HG03520 (cell line): ENCODE data around the gene PPP1R13B.
A peak's percentile ranks its signal among the peaks of the same experiment; 100 is the strongest.

Source experiments
- ATAC-seq: cut with Tn5 transposase; IDR thresholded peaks from one replicate; pipeline ENCODE4 v1.9.1; 2021; ENCODE audit warnings: mild to moderate bottlenecking, moderate library complexity; ENCODE audit not compliant: unreplicated experiment

The PPP1R13B gene

DNA sequence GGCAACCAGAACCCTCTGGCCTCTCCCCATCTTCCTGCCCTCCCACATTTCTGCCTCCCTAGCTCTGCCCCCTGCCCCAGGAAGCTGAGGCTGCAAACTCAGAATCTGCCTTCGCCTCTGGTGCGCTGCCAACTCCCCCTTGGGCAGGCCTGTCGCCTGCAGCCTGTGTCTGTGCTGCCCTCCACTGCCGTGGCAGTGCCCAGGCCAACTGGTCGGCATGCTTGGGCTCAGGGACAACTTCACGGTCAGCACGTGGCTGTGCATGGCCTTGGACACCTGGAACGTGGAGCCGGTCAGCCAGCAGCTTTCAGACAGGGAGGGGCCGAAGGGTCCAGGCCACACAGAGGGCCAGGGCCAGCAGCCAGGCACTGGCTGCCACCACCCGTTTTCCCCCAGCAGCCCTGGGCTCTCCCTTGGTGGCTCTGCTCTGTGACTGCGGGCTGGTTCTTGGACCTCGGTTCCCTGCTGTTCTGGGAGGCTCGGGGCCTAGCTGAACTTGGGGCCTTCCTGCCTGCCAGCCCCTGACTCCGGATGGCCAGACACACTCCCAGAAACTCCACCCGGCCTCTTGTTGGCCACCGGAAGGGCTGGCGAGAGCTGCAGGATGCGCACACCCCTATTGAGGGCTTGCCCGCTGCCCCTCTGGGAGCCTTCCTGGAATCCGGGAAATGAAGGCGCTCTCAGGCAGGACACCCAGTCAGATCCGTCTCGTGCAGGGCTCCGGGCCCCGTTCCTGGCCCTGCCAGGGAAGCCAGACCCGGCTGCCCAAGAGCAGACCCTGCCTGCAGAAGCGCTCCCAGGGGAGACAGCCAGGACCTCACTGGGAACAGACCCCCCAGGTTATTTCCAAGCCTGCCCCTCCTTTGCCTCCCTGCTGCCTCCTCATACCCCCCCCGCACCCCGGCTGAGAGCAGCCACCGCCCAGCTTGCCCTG lies 34.2 kb upstream of the PPP1R13B start:
- no peak for ATAC-seq

DNA sequence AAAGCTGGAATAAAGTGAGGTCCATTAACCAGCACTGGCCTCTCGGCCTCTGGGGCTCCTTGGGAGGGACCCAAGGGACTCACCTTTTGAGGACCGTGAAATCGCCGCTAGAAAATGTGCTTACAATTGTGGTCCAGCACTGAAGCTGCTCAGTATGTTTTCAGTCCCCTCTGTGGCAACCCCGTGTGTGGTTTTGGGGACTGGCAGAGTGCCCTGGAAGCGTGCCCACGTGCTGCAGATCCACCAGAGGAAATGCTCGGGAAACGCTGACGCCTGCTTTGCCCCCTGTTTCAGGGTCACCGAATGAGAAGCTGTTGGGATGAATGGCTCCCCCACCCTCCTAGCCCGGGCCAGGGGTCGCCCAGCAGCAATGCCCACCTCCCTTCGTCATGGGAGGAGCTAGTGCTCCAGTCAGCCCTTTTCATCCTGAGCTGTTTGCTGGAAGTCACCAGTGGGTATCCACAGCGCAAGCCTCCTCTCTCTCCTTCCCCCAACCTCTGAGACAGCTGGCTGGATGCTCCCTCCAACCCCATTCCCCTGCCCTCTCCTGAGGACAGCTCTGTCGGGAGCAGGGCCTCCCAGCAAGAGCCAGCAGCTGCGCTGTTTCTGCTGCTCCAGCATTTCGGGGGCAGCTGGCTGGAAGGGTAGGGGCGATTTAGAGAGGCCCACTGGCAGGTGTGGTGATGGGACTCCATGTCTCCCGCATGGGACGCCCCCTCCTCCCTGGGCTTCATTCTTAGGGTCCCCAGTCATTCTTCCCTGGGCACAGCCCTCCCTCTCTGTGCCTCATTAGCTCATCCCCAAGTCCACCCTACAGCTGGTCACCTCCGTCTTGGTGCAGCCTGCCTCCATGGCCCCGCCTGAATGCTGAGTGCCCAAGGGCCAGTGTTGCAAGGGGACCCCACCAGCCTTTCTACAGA lies 33.2 kb upstream of the PPP1R13B start:
- ATAC-seq = no peak

DNA sequence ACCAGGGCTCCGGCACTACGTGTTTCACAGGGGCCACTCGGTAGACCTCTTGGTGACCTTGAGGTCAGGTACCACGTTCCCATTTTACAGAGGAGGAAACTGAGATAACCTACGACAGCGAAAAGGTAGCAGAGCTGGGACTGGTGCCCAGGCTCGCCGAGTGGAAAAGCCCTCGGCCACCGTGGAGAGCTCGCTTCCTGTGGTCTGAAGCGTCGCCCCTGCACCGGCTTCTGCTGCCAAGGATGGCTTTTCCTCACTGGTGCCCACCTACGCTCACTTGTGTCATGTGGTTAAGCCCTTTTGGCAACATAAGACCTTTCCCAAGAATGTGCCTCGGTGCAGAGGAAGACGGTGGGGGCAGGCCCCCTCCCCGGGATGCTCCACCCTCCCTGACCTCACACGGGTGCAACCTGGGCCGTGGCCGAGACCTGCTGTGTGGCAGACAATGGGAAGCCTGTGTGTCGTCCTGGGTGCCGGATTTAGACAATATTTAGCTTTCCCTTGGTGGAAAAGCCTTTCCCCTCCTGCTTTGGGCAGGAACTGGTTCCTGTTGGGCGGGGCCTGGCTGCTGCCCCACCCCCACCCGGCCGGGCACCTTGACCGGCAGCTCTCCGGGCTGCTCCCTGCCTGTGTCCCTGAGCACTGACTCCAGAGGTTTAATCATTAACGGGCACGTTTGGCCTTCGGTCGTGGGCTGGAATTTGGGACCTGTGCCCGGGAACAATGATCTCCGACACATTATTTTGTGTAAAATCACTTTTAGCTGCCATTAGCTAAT lies 32.4 kb upstream of the PPP1R13B start:
- ATAC-seq = no peak

DNA sequence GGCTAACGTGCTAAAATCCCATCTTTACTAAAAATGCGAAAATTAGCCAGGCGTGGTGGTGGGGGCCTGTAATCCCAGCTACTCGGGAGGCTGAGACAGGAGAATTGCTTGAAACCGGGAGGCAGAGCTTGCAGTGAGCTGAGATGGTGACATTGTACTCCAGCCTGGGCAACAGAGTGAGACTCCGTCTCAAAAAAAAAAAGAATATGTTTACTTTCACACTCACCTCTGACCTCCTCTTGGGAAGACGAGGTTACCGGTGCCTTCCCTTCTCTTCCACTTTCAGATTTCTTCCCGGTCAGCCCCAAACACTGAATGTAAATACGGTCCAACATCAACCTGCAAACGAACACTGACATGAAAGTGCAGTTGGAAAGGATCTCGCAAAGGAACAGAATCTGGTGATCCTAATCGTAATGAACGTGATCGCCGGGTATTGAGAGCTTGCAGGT lies 31.8 kb upstream of the PPP1R13B start:
- no peak for ATAC-seq

DNA sequence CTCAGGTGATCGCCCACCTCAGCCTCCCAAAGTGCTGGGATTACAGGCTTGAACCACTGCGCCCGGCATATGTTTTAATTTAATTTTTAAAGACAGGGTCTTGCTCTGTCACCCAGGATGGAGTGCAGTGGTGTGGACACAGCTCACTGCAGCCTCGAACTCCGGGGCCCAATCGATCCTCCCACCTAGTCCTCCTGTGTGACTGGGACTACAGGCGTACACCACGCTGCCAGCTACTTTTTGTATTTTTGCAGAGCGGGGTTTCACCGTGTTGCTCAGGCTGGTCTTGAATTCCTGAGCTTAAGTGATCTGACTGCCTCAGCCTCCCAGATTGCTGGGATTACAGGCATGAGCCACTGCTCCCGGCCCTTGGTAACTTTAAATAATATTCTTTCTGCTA lies 30.8 kb upstream of the PPP1R13B start:
- no peak for ATAC-seq

DNA sequence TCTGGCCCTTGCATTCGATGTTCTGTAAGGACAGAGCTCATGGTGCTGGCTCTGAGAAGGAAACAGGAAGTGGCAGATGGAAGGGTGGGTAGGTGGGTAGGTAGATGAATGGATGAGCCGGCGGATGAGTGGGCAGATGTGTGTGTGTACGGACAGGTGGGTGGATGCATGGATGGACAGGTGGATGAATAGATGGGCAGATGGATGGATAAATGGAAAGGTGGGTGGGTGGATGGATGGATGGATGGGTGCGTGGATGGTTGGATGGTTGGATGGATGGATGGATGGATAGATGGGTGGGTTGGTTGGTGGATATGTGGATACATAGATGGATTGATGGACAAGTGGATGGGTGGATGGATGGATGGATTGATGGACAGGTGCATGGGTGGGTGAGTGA lies 27.6 kb upstream of the PPP1R13B start:
- ATAC-seq = no peak

DNA sequence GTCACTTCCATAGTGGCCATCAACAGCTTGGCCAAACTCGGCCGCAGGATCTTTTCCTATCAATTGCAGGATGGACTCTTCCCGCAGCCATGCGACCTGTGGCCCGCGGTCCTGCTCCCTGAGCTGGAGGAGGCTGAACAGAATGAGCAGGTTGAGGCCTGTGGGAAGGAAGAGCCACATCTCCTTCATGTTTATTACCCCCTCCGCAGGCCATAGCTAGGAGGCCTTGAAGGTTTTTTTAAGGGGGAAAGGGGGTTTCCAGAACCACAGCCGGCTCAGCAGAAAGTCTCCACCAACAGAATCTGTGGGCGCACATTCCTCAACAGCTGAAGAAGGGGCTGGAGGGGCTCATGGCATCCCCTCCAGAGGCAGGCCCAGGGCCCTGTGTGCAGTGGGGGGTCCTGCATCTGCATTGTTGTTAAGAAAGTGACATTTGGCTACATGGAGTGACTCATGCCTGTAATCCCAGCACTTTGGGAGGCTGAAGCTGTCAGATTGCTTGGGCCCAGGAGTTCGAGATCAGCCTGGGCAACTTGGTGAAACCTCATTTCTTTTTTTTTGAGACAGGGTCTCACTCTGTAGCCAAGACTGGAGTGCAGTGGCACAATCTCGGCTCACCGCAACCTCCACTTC lies 25.2 kb upstream of the PPP1R13B start:
- no peak for ATAC-seq

DNA sequence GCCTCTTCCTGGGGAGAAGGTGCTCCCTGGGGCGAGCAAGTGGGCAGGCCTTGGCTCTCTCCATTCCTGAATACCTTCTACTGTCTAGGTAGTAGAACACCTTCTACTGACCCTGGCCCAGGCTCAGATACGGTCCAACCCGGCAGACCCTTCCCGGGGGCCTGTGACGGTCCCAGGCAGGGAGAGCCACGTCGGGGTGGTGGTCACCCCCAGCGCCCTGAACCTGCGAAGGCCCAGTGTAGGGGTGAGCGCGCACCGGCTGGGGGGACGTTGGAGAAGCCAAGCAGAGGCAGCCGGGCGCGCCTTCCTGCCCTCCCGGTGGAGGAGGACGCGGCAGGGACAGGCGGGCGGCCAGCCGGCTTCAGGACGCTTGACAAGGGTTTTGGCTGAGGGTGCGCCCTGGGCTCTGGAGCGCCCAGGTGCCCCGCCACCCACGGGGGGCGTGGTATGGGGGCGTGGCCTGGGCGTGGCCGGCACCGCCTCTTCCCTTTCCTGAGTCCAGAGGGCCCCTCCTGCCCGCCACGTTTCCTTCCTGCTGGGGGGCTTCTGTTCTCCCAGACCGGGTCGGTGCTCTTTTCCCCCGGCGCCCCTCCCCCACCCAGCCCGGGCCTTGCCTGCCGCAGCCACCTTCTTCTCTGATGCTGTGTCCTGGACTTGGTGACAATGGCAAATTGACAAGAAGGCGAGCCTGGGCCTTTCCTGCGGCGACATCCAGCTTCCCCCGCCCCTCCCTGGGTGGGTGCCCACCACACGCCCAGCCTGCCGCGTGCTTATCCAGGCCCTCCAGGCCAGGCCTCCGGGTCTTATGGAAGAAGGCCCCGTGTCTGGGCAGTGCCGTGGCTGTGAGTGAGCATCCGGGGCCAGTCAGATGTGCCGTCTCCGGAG lies 24.5 kb upstream of the PPP1R13B start:
- peak; percentile 78 for ATAC-seq

DNA sequence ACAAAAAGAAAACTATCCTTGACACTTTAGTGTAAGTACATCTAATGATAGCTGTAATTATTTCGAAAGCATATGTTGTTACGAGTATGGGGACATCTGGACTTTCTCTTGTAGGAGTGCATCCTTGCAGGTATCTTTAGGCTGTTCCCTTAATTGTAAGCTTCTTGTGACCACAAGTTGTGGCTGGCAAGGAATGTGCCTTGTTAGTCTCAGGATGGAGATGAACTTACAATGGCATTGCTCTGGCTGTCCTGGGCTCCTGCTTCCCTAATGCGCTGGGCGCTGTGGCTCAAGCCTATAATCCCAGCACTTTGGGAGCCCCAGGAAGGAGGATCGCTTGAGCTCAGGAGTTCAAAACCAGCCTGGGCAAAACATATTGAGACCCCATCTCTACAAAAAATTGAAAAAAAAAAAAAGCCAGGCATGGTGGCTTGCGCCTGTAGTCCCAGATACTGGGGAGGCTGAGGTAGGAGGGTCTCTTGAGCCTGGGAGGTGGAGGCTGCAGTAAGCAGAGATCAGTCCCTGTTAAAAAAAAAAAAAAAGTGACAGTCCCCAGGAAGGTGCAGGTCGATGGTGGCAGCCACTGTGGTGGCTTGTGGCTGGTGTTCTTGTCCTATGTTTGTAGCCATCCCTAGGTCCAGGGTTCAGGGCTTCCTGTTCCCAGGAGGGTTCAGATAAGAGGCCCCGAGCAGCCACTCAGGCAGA lies 23.7 kb upstream of the PPP1R13B start:
- ATAC-seq = no peak

DNA sequence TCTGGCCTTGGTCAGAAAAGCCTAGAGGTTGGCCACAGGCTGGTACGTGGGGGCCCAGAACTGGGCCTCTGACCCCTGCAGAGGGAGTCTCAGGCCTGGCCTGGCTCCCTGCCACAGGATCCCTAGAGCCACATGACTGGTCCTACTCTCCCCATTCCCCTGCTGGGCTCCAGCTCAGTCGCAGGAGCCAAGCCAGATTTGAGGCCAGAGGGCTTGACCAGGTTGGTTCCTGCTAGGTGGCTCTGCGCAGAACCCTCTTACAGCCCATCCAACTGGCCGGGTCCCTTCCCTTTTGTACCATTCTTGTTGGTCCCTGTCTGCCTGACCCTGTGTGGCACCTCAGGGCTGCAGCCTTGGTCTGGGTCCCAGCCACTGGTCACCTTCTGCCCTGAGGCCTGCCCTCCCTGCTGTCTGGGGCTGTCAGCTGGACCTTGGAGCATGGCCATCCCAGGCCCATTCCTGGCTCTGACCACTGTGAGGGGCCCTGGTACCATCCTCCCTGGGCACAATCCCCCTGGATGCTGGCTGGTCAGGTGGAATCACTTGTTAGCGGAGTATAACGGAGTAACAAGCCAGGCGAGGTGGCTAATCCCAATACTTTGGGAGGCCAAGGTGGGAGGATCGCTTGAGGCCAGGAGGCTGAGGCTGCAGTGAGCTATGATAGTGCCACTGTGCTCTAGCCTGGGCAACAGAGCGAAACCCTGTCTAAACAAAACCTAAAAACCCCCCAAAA lies 22.9 kb upstream of the PPP1R13B start:
- no peak for ATAC-seq

DNA sequence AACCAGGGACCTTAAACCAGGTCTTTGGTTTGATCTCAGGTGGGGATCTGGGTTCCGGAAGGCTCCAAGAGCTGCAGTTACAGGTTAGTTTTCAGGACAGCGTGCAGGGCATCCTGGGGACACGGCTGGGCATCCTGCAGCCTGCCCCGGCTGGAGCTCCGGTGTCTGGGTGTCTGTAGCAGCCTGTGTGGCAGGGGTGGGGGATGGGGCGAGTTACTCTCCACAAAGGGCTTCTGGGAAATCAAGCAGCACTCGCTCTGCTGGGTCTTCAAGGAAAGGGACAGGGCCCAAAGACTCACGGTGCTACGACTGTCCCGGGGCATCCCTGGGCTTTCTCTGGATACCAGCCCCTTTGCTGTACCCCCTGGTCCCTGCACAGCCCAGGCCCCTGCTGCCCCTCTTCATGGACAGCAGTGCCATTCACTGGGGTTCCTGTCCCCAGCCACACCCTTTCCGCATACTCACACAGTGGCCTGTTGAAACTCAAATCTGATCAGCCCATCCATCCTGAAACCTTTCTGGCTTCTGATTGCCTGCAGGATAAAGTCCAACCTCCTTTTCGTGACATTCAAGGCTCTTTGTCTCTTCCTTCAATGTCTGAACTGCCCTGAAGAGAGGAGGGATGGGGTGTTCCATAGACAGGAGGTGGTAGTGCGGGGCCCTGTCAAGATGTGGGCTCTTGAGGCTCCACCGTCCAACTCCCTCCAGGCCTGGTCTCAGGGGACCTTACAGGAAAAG lies 22.2 kb upstream of the PPP1R13B start:
- ATAC-seq = no peak

DNA sequence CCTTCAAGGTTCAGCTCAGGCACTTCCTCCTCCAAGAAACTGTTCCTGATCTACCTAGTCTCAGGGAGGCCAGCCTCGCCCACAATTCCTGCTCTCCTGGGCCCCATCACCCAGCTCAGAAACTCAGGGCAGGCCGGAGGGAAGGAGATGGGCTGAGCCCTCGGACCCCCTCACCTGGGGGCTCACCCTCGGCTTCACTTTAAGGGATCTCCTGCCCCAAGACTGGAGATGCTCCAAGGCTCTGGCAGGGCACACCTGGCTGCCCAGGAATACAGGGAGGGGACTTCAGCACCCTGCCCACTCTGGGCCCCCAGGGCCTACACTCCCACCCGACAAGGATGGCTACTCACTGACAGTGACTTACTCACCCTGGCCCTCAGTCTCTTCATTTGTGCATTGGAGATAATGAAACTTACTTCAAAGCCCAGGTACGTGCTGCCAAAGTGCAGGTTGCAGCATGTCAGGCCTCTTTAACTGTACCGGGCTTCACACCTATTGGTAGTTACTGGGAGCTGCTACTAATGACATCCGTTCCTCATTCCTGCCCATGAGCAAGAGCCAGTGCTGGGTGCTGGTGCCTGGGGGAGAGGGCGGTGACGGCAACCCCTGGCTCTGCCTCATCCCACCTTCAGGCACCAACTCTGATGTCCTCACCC lies 21.0 kb upstream of the PPP1R13B start:
- no peak for ATAC-seq

DNA sequence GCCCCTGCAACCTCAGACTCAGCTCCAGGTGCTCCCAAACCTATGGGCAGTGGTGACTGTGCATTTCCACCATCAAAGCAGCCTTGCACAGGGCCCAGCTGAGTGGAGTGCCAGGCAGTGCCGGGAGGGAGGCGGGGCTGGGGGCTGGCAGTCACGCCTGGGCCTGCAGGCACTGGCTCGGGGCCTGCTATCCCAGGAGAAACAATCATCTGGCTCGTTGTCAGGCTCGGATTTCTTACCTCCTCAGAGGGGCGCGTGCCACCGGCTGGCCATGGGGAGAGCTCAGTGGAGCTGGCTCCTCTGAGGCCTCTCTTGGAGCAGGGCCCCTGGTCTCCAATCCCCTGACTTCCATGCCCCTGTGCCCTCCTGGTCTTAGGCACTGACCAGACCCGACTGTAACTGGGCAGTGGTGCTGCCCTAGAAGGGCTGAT lies 20.2 kb upstream of the PPP1R13B start:
- no peak for ATAC-seq

DNA sequence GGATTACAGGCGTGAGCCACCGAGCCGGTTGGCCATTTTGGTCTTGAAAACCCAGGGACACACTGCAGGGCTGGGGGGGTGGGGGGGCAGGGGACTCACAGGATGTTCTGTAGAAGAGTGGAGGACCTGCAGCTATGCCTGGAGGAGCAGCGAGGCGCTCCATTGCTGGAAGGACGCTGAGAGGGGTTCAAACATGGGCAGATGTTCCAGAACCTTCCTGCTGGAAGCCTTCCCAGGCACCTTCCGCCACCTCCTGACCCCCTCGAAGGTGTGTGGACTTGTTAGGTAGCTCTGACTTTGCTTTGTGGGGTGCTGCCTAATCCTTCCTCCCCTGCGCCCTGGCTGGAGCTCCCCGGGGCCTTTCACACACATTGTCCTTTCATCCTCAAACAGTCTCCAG lies 19.6 kb upstream of the PPP1R13B start:
- ATAC-seq = no peak

DNA sequence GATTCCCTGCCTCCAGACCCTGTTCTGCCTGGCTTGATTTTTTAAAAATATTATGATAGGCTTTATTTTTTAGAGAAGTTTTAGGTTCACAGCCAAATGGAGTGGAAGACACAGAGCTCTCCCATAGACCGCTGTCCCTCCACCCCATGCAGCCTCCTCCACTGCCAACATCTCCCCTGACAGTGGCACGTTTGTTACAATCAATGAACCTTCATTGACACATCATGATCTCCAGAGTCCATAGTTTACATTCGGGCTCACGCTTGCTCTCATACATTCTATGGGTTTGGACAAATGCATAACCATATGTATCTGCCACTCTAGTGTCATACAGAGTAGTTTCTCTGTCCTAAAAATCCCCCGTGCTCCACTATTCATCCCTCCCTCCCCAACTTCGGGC lies 15.9 kb upstream of the PPP1R13B start:
- no peak for ATAC-seq

DNA sequence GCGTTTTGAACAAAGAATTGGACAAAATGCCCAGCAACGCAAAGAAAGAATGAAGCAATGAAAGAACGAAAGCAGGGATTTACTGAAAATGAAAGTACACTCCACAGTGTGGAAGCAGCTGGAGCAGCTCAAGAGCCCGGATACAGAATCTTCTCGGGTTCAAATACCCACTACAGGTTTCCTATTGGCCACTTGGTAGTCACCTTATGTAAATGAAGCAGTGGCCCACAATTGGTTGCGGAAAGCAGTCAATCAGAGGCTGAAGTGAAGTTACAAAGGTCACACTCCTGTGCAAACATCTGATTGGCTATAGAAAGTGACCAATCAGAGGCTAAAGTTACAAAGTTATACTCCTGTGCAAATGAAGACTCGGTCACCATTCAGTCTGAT lies 15.0 kb upstream of the PPP1R13B start:
- ATAC-seq = no peak
